Activated T-cell treated with anti-CD3 and anti-CD28 coated beads, Interleukin-2, amount 50 U/mL, for 1 hour (primary cell): ENCODE results near the gene EPHB4.

Source experiments
- DNase-seq: peaks from one replicate; pipeline ENCODE4 v3.0.0-alpha.2; 2020

The EPHB4 gene

DNA sequence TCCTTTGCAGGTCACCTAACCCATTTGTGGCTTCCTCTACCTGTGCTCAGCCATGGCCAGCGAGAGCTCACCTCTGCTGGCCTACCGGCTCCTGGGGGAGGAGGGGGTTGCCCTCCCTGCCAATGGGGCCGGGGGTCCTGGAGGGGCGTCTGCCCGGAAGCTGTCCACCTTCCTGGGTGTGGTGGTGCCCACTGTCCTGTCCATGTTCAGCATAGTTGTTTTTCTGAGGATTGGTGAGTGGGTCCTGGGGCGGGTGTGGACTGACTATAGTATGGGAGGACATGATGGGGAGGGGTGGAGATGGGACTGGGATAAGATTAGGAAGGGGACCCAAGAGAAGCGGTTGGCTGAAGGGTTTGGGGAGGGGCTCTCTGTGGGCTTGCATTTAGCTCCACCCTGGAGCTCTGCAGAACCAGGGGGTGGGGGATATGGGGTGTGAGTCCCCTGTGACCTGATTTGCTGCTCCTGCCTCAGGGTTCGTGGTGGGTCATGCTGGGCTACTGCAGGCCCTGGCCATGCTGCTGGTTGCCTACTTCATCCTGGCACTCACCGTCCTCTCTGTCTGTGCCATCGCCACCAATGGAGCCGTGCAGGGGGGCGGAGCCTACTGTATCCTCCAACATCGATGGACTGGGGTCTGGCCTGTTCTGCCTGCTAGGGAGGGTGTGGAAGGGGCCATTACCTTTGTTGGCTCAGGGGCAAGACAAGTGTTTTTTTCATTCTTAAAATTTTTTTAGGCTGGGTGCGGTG is 27.0 kb upstream of the EPHB4 start:
- DNase-seq = no peak

DNA sequence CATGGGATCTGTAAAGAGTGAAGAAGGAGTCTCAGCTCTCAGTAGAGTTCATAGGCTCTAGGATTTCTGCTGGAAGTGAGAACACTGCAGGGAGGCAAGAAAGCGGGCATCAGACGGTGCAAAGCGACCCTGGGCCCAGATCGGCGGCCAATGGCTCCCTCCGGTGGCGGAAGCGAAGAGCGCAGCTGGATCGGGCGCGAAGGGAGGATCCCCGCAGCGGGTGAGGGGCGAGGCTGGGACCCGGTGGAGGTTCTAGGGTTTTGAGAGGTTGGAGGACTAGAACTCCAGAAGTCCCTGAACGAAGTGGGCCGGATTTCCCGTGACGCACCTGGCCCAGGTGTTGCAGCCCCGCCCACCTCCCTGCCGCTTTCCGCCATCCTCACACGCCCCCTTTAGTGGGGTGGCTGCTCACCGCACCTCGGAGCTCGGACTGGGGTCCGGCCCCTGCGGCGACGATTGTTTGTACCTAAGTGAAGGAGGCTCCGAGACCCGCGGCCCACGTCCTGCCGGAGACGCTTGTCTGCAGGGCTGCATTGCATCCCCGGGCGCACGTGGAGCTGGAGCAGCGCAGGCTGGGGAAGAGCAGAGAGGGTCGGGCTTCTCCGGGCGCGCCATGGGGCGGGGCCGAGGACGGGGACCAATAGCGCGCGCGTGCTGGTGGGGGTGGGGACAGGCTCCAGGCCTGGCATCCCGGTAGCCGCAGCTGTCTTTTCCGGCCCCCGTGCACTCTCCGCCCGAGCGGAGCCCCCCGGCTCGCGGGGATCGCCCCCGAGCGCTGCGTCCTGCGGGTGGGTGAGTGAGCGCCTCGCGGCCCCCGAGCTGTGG is 24.9 kb upstream of the EPHB4 start, which contains the start of gene SLC12A9:
SLC12A9 (plus strand) TSS at position 666 of the 825 bp plus-strand sequence. CDS start 1,485 bp downstream, outside the sequence.
- DNase-seq = peak; percentile 87

DNA sequence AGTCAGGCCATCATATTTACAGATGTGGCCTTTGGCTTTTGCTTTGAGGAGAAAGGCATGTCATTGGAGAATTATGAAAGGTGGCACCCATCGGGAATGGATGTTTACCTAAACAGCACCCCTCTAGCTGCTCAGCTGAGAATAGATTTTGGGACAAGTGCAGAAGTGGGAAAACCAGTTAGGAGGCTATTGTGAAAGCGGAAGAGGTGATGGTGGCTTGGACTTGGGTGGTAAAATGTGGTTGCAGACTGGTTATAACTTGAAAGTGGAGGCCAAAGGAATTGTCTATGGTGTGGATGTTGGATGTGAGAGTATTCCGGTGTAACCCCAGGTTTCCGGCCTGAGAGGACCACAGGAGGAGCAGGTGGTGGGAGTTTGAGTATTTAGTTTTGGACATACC is 20.0 kb upstream of the EPHB4 start:
- DNase-seq = no peak

DNA sequence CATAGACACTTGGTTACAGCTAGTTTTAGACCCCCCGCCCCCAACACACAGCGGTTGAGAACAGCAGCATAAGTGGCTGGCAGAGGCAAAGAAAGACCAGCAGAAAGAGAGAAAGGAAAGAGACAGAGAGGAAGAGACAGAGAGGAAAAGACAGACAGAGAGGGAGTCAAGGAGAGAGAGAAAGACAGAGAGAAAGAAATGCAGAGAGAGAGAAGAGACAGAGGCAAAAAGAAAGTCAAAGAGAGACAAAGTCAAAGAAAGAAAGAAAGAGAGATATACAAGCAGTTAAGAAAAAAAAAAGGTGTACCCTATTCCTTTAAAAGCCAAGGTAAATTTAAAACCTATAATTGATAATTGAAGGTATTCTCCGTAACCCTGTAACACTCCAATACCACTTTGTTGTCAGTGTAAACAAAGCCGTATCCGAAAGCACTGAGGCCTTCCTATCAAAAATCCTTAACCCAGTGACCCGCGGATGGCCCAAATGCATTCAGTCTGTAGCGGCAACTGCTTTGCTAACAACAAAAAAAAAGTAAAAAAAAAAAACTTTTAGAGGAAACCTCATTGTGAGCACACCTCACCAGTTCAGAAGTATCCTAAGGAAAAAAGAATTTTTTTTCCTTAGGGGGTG is 13.3 kb upstream of the EPHB4 start:
- DNase-seq = no peak

DNA sequence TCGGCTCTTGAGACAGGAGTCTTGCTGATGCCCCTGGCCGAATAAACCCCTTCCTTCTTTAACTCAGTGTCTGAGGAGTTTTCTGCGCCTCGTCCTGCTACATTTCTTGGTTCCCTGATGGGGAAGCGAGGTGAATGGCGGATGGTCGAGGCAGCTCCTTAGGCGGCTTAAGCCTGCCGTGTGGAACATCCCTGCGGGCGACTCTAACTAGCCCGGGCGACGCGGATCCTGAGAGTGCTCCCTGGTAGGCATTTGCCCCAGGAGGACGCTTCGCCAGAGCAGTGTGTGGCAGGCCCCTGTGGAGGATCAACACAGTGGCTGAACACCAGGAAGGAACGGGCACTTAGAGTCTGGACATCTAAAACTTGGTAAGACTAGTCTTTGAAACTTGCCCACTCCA is 12.0 kb upstream of the EPHB4 start:
- DNase-seq = no peak

DNA sequence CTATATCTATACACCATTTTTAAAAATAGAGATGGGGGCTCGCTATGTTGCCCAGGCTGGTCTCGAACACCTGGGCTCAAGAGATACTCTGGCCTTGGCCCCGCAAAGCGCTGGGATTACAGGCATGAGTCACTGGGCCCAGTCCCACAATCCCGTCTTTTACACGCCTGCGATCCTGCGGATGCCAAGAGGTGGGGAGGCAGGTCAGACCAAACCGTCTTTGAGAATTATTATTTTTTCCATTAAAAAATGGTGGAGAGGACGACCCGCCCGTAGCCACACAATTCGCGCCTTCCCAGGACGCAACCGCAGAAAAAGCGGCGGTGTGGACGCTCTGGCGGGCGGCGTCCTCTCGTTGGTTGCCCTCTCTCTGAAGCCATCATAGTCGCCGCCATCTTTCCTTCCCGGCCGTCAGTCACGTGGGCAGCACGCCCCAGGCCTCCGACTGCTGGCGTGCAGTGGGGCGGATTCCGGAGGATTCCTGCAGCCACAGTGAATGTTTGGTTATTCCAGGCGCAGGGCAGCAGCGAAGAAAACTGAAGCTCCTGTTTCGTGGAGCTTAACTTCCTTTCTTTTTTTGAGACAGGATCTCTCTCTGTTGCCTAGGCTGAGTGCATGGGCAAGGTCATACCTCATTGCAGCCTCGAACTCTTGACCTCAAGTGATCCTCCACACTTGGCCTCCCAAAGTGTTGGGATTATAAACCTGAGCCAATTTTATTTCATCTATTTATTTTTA is 9.9 kb upstream of the EPHB4 start:
- peak; percentile 79 for DNase-seq

DNA sequence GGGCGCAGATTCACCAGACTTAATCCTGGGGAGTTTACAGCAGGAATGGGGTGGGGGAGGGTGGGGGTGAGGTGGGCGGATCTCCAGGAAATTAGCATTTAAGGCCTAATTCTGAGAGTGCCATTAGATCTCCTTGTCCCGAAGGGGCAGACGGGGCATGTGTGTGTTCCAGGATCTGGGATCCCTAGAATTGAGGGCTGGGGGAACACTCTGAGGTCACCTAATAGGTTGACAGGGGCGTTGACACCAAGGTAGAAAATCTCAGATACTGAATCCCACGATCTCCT is 9.4 kb upstream of the EPHB4 start:
- DNase-seq = no peak

DNA sequence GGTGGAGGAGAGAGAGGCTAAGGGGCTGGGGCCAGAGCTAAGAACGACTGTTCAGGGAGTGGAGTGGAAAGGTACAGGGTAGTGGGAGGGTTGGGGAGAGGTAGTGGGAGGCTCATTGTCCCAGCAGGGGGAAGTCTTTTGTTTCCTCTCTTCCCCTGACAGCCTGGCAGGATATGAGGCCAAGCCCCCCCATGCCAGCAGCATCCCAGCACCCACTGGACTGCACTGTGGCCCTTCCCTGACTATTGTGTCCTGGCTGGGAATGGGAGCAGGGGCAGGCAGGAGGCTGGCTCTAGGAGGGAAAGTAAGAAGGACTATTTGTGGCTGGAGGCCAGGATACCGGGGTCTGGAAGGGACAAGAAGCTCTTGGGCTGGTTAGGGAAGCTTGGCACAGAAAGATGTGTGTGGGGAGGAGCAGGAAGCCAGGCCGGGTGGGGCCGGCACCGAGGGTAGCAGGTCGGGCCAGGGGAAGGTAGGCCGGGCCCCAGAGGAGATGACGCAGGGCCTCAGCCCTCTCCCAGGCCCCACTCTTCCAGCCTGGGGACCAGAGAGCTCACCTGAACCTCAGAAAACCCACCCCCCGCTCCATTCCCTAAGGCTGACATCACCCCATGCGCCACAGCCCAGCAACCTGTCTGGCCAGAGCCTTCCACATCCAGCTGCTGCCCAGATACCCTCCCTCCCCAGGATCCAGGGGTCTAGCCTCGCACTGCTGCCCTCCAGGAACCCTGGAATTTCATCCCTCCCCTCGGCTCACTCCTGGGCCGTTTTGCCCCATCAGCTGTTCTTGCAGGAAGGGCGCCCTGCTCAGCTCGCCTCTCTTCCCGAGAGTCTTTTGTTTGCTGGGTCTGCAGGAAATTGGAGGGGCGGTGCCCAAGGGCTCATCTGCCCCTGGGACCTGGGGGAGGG is 8.8 kb upstream of the EPHB4 start:
- DNase-seq = no peak

DNA sequence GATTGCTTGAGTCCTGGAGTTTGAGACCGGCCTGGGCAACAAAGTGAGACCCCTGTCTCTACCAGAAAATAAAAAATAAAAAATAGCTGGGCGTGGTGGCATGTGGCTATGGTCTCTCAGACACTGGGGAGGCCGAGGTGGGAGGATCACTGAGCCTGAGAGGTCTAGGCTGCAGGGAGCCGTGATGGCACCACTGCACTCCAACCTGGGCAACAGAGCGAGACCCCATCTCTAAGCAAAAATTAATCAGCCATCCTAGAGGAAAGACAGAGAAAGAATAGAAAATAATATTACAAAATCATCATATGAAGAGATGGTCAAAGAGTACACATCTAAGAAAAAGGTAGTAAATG is 4.9 kb upstream of the EPHB4 start:
- no peak for DNase-seq

DNA sequence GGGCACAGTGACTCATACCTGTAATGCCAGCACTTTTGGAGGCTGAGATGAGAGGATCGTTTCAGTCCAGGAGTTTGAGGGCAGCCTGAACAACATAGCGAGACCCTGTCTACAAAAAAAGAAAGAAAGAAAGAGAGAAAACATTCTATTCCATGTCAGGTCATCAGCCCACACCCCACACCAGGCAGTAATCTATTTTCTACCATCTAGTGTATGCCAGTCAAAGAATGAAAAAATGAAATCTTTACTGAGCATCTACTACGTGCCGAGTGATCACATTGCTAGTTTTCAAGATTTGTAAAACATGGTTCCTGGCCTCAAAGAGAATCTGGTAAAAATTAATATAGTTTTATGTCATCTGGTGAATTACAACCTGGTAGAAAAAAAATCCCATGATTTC is 3.1 kb upstream of the EPHB4 start:
- no peak for DNase-seq

DNA sequence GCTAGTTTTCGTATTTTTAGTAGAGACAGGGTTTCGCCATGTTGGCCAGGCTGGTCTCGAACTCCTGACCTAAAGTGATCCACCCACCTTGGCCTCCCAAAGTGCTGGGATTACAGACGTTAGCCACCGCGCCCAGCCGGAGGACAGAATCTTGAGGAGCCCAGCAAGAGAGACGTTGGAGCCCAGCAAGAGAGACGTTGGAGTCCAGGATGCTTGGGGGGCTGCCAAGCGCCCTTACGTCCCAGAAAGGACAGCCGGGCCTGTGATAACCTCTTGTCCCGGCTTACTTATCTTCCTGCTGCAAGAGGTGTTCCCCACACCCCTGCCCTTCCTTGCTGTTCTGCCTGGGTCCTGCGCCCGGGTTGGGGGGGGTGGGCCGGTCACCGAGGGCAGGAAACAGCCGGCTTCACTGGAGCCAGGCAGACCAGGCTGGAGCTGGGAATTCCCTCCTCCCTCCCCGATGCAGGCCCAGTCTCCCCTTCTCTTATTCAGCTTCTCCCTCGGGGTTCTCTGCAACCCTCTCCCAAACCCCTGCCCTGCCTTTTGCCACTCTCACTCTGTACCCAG is 1.9 kb upstream of the EPHB4 start:
- DNase-seq = no peak

DNA sequence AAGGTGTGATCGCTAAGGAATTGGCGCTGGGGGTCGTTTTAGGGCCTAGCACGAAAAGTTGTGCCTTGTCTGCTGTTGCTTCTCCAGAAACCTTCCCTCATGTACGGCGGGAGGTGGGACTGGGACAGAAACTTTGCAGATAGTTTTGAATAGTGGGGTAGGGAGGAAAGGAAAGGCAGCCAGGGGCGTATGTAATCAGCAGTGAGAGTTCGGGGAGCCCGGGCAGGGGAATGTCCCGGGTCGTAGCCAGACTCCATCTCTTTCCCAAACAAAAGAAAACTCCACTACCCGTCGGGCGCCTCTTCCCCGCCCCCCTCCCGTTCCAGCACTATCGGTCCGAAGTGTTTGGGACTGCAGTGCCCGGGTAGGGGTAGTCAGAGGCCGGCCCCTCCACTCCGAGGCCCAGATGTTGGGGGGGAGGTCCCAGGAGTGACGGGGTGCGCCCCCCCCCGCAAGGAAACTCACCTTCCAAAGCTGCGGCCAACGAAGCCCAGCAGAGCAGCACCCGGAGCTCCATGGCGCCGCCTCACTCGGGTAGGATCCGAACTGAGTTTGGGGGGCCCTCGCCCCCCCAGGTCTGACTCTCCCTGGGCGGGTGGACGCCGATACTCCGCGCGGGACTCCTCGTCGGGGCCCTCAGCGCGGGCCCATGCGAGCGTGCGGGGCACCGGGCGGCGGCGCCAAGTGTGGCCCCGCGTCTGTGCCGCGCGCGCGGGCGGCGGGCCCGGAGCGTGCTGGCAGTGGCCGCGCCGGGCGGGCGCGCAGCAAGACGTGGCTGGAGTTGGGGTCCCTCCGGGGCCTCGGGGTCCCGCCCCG is 601 bp downstream of the EPHB4 start:
- peak; percentile 27 for DNase-seq

DNA sequence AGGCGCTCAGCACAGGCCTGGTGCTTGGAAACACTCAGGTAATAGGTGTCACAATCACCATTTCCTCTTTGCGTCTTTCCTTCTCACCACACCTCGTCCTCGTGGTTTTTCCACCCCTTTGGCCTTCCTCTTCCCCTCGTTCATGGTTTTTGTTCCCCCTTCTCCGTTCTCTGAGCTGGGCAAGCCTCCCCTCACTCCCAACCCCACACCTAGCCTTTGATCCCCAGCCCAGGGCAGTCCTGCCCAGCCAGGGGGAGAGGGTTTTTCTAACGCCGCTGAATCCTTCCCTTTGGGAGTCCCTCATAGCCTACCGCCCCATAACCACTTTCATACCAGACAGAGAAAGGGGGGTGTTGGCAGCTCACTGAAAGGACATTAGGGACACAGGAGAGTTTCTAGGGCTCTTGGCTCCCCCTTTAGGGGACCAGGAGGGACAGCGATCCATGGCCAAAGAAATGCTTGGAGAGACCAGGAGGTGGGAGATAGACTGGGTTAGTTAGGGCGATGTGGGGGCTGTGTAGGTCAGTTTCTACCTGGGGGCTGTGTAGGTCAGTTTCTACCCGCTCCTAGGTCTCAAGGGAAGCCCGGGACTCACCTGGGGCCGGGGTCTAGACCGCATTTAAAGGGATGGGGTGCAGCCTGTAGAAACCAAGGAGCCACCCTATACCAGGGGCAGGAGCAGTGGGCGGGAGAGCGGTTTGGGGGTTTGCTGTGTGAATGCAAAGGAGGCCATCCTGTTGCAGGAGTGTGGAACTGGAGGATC is 1.4 kb downstream of the EPHB4 start:
- no peak for DNase-seq

DNA sequence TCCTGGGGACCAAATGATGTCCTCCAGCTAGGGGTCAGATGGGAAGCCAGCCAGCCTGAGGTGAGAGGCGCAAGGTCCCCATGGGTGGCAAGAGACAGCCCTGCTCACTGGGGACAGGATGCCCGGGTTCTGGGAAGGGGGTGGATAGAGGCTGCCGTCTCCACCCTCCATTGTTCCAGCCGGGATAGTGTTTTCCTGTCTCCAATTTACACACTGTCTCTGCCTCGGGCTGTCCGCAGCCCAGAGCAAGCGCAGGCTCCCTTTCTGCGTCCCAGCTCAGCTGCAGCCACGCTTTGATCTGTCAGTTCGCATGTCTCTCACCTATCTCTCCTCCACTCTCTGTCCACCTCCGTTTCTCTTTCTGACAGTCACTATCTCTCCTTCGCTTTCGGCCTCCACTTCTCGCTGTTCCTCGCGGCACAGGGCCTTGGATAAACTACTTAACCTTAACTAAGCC is 2.1 kb downstream of the EPHB4 start:
- DNase-seq = no peak

DNA sequence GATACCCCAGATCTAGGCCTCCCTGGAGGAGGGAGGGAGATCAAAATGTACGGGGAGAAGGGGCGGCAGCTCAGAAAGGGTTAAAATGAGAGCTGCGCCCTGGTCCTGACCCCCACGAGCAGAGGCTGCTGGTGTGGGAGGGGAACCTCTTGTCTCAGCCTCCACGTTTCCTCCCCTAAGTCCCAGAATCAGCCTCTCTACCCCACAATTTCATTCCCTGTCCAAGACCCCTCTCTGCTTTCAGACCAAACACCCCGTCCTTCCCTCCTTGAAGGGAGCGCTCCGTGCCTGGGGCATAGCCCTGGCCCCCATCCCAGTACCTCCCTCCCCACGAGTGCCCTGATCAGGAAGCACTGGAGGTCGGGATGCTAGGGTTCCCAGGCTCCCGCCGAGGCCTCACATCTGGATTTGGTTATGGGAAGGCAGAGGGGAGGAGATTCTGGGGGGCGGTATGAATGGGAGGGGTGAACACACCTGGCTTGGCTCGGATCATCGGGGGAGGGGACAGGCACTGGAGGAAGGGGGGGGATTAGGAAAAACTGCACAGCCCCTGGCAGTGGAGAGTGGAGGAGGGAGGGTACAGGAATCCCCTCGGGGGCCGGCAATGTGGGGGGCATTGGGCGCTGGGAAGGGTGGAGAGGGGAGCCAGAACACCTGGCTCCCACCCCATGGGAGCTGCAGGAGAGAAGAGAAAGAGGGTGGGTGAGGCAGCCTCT is 2.7 kb downstream of the EPHB4 start:
- no peak for DNase-seq

DNA sequence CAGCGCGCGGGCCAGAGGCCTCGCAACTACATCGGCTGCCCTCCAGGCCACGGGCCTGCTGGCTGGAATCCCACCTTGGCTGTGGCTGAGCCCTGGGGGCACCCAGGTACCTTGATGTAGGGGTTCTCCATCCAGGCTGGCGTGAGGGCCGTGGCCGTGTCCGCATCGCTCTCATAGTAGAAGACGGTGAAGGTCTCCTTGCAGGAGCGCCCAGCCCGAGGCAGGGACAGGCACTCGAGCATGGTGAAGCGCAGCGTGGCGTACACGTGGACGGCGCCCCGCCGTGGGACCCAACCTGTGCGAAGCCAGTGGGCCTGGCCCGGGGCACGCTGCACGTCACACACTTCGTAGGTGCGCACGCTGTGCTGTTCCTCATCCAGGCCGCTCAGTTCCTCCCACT is 3.8 kb downstream of the EPHB4 start:
- DNase-seq = no peak

DNA sequence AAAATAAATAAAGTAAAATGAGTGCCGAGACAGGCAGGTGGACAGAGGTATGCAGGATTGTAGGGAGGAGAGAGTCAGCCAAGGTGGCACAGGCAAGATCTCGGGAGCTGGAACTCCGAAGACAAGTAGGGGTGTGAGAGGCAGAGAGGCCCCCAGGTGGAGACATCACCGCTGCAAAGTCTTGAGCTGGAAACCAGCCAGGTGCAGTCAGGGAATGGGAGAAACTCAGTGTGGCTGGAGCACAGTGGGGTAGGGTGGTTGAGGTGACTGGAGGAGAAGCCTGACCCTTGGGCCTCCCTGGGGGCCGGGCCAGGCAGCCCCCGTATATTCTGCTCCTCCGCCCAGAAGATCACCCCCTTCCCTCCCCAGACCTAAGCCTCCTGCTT is 4.2 kb downstream of the EPHB4 start:
- no peak for DNase-seq

DNA sequence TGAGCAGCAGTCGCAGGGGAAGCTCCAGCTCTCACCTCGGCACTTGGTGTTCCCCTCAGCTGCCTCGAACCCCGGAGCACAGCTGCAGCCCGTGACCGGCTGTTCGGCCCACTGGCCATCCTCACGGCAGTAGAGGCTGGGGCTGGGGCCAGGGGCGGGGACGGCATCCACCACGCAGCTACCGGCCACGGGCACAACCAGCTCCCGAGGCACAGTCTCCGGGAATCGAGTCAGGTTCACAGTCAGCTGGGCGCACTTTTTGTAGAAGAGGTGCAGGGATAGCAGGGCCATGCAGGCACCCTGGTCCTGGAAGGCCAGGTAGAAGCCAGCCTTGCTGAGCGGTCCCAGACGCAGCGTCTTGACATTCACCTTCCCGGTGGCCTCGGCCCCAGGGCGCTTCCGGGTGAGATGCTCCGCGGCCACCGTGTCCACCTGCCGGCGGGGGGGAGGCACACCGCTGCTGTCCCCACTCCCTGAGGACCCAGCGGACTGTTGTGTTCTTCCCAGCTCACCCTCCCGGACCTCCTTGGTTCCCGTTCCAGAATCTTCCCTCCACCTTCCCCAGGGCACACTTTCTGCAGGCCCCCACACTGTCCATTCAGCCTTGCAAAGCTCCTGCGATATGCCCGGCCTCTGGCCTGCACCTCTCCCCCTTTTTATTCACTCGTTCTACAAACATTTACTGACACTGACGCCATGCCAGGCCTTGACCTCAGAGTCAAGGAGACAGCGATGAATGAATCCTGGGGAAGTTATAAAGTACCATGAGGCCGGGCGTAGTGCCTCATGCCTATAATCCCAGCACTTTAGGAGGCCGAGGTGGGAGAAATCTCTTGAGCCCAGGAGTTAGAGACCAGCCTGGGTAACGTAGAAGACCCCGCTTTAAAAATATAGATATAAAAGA is 4.8 kb downstream of the EPHB4 start:
- no peak for DNase-seq
